LNCaP clone FGC (cell line): ENCODE measurements around the gene MDN1.
A peak's percentile ranks its signal among the peaks of the same experiment; 100 is the strongest.

ENCODE experiments used
- DNase-seq: peaks from one replicate; pipeline ENCODE4 v3.0.0-alpha.2; 2011; ENCODE audit warnings: low read depth
- H3K4me3 ChIP-seq: 2 replicates; pipeline ENCODE4 v1.5.1; 2011; ENCODE audit warnings: mild to moderate bottlenecking, low read depth, low read length, control low read depth
- CTCF ChIP-seq: IDR thresholded peaks from 2 replicates; pipeline ENCODE4 v1.5.1; 2012; ENCODE audit warnings: mild to moderate bottlenecking; ENCODE audit not compliant: control insufficient read depth, insufficient read depth; ENCODE audit errors: extremely low read depth

Gene MDN1

GRCh38 chr6:89597988-89598387 lies 221.6 kb downstream of the MDN1 start:
- TF ChIP-seq CTCF = peak; percentile 39
- H3K4me3 ChIP-seq = no peak overlapping the region
- peak; percentile 55 for DNase-seq

- TF ChIP-seq CTCF = no peak
- DNase-seq = no peak
These were observed 222.2 kb downstream of the MDN1 start for GRCh38 chr6:89597372-89597771.

GRCh38 chr6:89596484-89596883 lies 223.1 kb downstream of the MDN1 start:
- no peak for TF ChIP-seq CTCF
- DNase-seq = no peak
- no peak overlapping the region for H3K4me3 ChIP-seq

More at GRCh38 chr6:89597372-89597771, 222.2 kb downstream of the MDN1 start:
- no peak overlapping the region for H3K4me3 ChIP-seq

GRCh38 chr6:89596056-89596455 lies 223.5 kb downstream of the MDN1 start:
- no peak overlapping the region for H3K4me3 ChIP-seq
- TF ChIP-seq CTCF = no peak
- DNase-seq = no peak
